ENCODE measurements around the gene MORC4. TPM values are rescaled to one million over a fixed set of nuclear protein-coding genes. Genes with fewer than 3 reads are reported as not detected.
A peak's percentile ranks its signal among the peaks of the same experiment; 100 is the strongest.
"Not testable (repeated sequence)": the region's sequence is repeated elsewhere in the genome, so short reads cannot be mapped to it uniquely, and the experiment has no call there.

The MORC4 gene
- polyA plus RNA-seq (ENCODE audit: insufficient read length) = 35.6 TPM

DNA sequence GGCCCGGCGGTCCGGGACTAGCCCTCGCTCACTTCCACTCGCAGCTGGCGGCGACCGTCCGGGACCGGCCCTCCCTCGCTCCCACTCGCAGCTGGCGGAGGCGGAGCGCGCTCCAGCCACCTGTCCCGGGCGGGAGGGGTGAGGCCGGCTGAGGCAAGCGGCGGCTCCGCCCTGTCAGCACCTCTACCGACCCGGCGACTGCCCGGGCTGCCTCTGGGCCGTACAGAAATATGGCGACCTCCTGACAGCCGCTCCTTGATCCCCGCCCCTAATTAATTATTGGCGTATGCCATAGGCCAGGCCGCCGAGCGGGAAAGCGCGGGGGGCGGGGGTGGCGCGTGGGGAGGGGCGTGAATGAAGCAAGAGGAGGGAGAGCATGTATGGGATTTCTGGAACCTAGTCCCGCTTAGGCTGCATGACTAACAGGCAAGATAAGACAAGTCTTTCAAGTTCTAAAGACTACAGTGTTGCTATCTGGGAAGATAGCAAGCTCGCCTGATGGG is at the start of gene MORC4:
Gene MORC4, minus strand, starts transcription at position 200 of the 503 bp plus-strand sequence. CDS start 243 bp downstream, outside the sequence.
- peak; percentile 69 for DNase-seq

- no peak for DNase-seq
These were observed 47.6 kb upstream of the MORC4 start for GRCh38 chrX:107047622-107048021.

DNA sequence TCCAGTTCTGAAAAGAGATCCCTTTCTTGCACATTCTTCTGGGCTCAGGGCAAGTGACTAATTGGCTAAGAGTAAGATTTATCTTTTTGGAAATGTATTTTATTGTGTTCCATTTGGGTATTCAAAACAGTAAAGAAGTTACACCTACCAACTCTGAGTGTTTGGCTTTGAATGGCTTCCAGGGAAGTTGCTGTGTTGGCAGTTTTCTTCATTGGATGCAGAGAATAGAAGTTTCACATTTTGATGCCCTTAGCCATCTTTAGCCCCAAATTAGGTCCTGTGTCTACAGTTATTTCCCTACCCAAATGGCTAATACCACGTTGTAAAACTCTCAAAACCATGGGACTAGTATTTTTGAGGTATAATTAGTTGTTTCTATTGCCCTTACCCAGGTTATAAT is 29.7 kb upstream of the MORC4 start:
- no peak for DNase-seq

GRCh38 chrX:107025545-107025944 is 25.5 kb upstream of the MORC4 start:
- no peak for DNase-seq

DNA sequence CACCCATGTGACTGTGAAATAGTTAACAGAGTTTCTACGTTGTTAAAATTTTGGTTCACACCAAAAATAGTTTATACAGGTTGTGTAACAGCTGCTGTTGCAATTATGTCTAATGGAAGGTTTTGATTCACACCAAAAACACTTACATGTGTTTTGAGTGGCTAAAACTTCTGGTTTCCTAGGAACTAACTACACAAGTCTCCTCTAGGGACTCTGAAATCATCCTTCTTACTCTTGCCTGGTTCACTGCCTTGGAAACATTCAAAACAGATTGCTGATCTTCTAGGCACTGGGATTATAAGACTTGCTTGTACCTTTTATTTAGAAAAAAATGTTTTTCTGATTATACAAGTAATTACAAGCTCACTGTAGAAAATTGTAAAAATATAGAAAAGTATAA is 14.9 kb upstream of the MORC4 start:
- peak; percentile 51 for DNase-seq

GRCh38 chrX:107008034-107008433 is 8.0 kb upstream of the MORC4 start:
- no peak for DNase-seq

GRCh38 chrX:106999002-106999975 is 723 bp downstream of the MORC4 start:
- DNase-seq = peak; percentile 72

DNA sequence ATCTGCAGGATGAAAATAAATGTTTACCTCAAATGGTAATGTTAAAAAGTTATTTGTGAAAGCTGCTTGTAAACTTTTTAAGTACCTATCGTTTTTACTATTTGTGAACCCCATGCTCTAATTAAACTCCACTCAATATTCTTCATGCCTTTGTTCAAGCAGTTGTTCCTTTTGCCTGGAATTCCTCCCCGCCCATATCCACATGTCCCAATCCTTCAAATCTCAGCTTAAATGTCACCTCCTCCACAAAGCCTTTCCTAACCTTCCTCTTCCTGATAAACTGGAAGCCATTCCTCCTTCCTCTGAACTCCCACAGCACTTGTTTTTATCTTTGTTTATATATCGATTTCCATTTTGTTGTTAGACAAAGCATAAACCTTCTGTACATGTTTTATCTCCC is 2.4 kb downstream of the MORC4 start:
- no peak for DNase-seq

DNA sequence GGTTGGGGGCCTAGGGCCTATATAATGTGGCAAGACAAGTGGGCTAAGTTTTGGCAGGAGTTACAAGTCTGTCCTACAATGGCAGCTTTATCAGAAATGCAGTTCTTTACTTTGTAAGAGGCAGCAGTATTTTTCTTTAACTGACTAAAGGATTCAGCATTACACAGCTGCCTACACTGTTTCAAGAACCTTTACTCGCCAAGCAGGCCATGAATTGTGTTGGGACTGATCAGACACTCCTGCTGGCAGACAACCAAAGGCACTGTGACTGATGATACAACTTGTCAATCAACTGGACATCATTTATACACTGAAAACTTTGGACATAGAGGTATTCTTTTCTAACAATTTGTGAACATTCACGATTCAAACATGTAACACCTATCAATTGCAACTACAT is 4.3 kb downstream of the MORC4 start:
- no peak for DNase-seq

DNA sequence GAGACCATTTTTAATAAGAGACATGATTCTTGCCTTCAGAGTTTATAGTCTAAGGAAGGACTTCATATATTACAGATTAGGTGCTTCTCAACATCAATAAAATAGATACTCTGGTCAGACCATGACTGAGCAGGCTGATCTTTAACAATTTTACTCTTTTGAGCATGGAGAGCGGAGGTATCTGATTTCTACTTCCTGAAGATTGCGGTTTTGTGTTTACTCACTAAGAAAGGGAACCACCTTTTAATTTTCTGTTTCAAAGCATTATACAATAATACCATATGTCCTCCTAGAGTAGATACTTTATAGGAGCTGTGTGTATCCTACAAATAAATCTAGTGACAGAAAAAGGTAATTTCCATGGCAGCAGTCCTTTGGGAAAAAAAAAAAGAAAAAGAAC is 12.5 kb downstream of the MORC4 start:
- DNase-seq = no peak

DNA sequence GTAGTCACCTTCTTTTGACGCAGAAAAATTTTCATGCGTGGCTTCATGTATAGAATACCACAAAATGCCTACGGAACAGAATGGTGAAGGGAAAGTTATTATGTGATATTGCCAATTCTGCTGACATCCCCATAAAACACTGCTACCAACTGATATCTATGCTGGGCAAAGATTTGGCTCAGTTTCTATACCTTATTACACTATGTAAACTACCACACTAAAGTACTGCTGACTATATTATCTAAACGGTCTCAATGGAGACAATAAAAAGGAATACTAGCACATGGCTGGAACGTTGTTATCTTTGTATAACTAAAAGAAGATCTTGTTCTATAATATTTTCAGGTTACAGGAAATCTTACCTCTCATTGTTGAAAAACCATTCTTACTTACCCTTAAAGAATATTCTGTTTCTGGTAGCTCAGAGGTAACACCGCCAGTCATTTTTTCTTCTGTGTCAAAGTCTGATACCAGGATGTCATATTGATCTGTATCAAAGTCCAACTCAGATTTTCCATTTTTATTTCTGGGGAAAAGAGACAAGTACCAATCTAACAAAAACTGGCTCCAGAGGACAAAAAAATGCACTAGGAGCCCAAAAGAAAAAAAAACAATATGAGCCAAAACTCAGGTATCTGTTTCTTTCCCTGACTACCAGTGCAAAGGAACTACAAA is 18.9 kb downstream of the MORC4 start:
- no peak for DNase-seq

DNA sequence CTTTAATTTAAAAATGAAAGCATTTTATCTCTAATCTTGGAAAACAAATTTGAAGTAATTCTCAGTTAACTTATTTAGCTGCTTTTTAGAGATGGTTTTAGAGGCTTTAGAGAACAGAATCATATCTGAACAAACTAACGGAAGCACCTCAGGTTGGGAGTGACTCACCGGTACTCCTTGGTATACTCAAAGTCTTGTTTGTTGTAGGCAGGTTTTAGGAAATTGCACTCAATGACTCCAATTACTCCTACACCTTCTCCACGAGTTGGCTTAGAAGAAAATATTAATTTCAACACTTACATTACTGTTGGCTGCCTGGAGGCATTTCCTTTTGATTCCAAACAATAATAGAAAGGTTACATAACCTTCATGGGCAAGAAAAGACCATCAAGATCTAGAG is 23.6 kb downstream of the MORC4 start:
- no peak for DNase-seq

GRCh38 chrX:106973433-106974149 is 26.4 kb downstream of the MORC4 start:
- DNase-seq = no peak

DNA sequence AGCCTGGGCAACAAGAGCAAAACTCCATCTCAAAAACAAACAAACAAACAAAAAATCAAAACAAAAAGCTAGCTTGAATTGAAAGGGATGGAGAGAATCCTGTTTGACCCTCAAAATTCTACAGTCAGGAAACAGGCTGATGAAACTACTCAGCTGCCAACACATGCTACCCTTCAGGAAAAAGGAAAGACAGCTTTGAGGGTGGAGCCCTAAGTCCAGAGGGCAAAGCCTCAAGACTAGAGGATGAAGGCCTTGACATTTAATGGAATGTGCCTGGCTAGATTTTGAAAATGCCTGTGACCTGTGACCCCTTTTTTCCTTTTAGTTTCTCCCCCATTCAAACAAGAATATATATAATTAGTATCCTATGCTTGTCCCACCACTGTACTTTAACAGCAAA is 27.1 kb downstream of the MORC4 start:
- no peak for DNase-seq

DNA sequence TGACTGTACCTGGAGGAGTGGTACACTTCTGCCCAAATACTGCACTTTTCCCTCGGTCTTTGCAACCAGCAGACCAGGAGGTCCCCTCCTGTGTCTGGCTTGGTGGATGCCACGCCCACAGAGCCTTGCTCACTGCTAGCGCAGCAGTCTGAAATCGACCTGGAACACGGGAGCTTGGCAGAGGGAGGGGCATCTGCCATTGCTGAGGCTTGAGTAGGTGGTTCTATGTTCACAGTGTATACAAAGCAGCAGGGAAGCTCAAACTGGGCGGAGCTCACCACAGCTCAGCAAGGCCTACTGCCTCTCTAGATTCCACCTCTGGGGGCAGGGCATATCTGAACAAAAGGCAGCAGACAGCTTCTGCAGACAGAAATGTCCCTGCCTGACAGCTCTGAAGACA is 33.5 kb downstream of the MORC4 start:
- not testable (repeated sequence) for DNase-seq

DNA sequence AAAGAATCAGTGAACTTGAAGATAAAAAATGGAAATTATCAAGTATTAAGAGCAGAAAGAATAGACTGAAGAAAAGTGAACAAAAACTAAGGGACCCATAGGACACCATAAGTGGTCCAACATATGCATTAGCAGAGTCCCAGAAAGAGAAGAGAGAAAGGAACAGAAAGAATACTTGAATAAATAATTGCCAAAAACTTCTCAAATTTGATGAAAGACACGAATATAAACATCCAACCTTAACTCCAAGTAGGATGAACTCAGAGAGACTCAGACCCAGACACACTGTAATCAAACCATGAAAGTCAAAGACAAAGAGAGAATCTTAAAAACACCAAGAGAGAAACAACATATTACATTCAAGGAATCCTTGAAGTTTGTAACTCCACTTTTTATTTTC is 35.7 kb downstream of the MORC4 start:
- no peak for DNase-seq

DNA sequence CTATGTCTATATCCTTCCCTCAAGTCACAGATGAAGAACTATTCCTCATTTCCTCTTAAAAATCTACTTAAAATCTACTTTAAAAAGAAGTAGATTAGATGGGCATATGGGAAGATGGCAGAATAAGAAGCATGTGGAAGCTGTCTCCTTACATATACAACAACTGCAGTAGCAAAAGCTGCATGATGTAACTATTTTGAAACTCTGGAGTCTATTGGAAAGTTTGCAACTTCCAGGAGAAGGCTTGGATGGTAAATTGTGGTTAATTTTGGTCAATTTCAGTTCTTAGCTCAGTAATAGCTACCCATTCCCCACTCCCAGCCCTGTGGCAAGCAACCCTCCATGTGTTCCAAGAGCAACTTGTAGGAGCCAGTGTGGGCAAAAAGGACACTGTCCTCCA is 36.9 kb downstream of the MORC4 start:
- DNase-seq = no peak

DNA sequence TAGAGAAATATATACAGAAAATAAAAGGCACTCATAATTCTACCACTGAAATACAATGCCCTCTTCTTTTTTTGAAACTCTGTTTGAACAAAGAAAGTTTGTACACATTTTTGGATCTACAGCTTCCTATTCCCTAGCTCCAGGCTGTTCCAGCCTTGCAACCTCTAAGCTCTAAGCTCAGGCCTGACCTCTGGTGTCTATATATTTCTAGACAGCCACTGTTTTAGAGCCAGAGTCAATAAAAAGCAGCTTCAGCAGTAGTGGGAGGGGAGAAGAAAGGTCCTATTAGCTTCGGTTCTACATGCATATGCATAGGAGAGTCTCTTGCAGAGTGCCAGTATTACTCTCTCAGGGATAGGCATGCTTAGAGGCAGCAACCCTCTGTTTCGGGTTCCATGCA is 40.1 kb downstream of the MORC4 start:
- DNase-seq = peak; percentile 2

GRCh38 chrX:106957856-106958255 is 42.2 kb downstream of the MORC4 start:
- no peak for DNase-seq

DNA sequence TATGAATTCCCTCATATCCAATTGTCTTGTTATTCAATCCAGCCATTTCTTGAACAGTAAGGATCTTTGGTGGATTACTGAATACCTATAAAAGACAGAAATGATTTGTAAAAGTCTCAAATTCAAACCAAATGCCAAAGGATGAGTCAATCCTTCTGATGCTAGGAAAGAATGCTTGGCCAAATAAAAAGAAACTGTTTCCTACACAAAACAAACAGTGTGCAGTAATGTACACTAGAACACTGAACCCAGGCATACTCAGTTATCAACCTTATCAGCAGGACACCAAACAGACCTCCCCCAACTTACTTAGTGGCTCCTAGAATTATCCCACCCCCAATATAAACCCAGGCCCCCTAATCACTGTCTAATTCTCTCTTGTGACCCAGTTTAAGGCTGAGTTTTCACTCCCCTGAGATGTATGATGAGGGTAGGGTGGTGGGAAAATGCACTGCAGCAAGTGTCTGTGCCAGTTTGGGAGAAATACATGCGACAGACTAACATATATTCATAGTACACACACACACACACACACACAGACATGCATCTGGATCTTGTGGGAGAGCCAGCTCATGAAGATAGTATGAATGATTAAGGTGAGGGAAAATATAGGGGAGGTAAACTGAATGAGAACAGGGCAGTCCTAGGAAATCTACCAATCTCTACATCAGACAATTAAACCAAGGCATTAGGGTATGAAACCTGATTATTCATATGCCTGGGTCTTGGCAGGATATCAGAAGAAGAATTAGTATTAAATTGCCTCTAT is 44.8 kb downstream of the MORC4 start:
- no peak for DNase-seq

DNA sequence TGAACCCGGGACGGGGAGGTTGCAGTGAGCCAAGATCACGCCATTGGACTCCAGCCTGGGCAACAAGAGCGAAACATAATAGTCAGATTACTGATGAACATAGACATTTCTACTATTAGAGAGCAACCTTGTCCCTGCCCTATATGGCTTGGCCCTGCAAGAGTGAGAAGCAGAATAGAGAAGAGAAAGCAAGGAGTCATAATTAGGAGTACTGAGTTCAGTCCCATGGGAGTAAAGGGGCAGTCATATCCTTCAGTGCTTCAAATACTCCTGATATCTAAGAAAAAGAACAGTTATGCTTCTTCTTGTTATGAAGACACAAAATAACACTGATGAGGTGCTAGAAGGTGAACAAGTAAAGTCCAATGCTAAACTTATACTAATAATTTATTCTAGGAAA is 46.0 kb downstream of the MORC4 start:
- DNase-seq = no peak

DNA sequence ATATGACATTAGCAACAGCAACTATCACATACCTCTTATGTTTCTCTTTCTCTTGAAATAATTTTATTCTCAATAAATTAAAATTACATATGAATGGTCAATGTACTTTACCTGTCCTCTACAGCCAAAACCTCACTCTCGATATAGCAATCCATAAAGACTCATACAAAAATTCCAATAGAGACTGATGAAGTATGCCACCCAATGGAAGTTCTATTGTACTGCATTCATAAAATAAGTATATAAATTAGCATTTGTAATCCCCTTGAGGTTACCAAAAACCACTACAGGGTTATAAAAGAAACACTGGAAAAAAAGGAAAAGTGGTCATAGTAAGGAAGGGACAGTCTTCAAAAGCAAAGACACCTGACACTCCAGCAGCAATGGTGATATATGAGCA is 47.0 kb downstream of the MORC4 start:
- no peak for DNase-seq
